GM19372 (cell line): Measurements from ENCODE around the gene PGF.

Experiments used
- ATAC-seq: cut with Tn5 transposase; IDR thresholded peaks from one replicate; pipeline ENCODE4 v1.9.1; 2021; ENCODE audit warnings: mild to moderate bottlenecking, low read depth, moderate library complexity; ENCODE audit not compliant: unreplicated experiment

PGF gene

DNA sequence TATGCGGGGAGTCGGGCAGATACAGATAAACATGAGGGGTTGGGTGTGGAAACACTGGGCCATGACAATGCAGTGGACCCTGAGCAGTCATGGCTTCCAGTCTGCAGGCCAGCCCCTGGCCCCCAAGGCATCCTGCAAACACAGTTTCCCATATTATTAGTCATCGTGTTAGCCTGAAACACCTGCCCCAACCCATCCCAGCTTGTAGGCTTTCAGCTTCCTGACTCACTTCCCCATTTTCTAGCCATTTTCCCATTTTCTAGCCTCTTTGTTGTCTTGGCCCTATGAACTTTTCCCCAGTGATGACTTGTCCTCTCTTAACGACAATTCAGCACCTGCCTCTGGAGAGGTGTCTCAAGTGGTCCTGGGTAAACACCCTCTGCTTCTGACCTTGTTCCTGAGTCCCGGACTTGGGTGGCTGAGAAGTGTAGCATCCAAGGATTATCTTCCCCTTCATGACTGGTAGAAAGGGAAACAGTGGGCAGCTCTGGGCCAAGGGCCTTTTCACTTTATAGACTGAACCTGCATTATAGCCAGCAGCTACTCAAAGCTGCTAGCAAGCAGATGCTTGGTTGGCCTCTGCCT is 4.3 kb upstream of the PGF start:
- ATAC-seq, result no peak

DNA sequence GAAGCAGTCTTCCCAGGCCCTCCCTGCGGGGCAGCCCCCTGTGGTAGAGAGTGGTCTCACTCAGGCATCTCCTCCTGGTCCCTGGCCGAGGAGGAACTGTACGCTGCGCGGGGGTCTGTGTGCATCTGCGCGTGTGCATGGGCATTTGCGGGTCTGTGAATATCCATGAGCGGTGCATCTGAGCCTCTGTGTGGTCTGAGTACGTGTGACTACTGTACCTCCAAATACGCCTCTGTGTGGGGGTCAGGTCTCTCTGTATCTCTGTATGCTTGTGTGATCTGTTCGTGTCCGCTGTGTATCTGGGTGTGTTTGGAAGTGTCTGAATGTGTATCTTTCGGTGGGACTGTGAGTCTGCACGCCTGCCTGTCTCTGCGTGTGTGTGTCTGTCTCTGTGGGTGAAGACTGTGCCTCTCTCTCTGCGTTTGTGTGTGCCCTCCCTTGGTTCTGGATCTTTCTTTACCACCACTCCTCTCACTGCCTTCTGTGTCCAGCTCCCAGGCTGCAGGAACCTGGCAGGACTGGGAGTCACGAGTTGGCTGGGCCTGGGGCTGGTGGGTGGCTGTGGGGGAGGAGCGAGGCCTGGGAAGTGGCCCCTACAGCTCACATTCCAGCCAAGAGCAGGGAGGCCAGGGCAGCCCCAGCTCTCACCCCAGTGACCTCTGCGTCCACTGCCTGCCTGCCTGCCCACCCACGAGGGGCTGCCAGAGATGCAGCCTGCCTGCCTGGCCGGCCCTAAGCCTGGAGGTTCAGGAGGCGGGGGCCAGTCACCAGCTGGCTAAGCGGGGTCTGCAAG is 1.1 kb upstream of the PGF start:
- ATAC-seq, result no peak

DNA sequence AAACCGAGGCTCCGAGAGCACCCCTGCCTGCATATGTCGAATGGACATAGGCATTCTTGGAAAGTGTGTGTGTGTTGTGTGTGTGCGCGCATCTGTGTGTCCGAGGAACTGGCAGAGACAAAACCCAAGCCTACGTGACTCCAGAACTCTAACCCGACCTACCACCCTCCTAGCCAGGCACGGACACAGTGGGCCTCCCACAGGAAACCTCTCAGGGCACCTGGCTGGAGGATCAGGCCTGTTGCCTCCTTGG is 556 bp upstream of the PGF start:
- no peak for ATAC-seq

DNA sequence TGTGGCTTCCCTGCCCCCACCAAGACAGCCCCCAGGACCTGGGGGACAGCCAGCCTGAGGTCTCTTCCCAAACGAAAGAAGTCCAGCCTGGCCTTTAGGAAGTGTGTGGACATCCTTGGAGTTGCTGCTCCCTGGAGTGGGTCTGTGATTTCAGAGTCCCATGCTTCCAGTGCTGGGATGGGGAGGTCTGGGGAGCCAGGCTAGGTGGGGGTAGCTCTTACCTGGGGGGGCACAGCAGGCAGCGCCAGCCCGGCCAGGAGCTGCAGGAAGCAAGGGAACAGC is 509 bp downstream of the PGF start:
- no peak for ATAC-seq

DNA sequence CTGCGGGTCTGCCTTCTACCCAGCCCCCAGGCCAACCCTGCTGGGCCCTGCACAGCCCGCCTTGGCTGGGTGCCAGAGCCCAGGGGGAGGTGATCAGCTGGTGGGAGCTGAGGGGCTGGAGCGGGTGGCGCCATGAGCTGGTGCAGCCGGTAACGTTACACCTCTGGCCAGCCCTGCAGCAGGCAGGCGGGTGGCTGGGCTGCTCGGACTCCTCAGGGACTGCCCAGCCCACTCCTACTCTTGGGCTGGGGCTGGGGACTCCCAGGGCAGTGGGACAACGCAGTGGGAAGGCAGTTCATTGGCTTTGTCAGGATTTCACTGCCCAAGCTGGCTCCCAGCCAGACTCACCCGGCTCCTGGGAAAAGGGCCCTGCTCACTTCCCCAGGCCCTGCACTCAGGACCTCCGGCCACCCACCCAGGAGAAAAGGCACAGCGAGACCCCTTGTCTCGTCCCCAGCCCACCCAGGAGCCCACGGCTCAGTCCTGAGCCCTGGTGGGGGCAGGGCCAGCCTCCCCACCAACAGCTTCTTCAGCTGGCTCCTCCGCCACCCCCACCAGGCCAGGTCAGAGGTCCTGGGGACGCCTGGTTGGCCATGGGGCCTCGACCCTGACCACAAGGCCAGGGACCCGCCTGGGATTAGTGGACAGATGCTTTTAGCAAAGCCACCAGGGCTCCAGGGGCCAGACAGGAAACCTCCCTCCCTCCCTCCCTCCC is 1.0 kb downstream of the PGF start:
- no peak for ATAC-seq

DNA sequence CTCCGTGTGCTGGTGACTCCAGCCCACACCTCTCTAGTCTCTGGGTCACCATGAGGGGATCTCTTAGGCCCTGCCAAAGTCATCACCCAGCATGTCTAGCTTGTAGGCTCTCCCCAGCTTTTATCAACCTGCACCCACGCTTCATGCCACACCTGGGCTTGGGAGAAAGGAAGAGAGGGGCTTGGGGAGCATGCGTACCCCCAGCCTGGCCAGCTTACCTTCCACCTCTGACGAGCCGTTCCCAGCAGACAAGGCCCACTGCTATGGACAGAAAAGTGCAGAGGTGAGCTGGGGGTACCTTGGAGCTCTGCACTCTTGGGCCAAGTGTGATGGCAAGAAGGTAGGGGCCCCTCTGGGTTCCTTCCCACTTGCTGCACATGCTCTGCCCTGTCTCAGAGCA is 1.7 kb downstream of the PGF start:
- ATAC-seq, result no peak

DNA sequence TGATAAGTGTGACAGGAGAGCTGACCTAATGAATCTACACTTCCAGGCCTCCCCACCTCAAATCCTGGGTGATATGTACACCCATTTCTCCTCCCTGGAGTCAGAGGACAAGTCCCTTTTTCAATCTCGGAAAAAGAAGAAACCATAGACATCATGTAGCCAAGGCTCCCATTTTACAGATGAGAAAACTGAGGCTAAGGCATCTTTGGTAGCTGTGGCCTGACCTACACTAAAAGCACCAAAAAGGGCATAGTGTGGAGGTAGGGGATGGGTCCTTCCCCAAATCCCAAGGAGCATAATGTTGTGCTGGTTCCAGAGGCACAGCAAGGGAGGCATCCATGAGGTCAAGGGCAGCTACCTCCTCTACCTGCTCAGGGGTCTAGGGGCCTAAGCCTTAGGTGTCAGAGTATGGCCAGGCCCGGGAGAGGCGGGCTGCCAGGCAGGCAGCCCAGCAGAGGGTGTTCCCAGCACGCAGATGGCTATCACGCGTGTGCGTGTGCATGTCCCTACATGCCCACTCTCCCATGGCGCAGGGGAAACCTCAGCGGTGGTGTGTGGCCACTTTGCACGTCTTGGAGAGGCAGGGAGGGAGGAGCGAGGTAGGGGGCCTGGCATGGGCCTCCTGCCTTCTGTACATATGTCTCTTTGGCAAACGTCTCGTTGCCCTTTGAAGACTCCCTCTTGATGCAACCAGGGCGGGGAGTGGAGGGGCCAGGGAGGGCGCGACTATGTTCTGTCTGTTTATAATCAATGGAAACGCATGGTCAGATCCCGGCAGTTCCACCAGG is 2.5 kb downstream of the PGF start:
- ATAC-seq, result no peak

DNA sequence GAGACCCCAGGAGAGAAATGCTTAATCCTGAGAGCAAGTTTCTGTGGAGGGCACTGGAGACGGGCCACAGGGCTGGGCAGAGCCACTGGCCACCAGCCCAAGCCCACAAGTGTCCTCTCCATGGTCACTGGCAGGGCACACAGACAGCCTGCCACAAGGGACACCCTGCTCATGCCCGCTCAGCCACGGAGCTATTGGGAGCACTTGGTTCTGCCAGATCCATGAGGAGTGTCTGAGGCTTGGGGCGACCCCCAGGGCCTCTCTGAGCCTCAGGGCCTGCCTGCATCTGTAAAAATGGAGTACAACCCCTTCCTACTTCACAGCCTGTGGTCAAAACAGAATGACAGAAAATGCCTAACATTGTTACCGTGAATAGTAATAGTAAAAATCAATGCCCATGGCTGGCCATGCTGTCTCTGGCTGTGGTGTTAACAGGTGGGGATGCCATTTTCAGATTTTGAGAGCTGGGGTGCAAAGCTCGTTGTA is 3.2 kb downstream of the PGF start:
- no peak for ATAC-seq

DNA sequence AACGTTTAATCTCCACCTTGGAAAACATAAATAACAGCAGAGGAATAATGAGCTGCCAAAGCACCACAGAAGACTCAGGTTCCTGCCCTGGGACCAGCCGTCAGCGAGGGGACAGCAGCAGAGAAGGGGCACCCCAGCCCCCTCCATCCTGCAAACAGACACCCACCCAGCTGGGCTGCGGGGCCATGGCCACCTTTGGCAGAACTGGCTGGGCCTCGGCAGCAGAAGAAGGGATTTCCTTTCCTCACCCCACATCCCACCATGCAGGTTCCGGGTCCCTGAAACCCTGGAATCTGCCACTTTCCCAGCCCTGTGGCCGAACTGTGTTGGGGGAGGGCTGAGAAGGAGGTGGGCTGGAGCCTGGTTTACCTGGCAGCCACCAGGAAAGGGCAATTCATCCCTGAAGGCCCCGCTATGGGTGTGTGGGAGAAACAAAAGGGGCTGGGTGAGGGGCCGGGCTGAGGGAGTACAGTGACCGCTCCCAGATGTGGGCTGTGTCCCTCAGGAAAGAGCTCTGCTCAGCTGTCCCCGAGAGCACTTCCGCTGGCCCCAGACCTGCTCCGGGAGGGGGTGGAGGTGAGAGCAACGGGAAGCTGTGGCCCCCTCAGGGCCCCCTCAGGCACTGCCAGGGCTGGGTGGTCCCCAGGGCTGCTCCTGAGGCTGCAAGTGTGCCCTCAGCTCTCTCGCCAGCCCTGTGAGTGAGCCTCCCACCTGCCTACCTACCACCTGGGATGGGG is 3.8 kb downstream of the PGF start:
- ATAC-seq, result no peak

DNA sequence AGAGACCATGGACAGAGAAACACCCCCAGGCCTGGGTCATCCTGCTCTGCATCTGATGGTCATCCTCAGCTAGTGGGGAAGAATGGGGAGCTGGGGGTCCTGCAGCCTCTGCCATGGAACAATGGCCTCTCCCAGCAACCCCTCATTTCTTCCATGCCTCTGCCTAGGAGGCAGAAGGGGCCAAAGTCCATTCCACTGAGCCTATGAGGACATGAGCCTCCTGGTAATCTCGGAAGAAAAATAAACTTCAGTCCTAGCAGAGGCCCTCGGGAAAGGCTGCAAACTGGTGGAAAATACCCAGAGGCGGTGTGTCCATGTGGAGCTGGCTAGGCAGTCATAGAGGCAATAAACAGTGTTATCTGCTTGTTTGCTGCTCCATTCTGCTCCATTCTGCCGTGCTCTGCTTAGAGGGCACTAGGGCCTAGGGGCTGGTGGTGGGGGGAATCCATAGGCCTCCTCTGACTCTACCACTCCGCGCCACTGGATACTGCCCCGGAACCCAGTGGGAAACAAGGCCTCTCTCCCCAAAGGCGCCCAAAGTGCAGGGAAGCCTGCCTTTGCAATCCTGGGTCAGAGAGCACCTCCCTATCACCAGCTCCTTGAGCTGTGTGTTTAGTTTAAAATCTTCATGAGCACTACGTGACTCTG is 4.5 kb downstream of the PGF start:
- no peak for ATAC-seq

DNA sequence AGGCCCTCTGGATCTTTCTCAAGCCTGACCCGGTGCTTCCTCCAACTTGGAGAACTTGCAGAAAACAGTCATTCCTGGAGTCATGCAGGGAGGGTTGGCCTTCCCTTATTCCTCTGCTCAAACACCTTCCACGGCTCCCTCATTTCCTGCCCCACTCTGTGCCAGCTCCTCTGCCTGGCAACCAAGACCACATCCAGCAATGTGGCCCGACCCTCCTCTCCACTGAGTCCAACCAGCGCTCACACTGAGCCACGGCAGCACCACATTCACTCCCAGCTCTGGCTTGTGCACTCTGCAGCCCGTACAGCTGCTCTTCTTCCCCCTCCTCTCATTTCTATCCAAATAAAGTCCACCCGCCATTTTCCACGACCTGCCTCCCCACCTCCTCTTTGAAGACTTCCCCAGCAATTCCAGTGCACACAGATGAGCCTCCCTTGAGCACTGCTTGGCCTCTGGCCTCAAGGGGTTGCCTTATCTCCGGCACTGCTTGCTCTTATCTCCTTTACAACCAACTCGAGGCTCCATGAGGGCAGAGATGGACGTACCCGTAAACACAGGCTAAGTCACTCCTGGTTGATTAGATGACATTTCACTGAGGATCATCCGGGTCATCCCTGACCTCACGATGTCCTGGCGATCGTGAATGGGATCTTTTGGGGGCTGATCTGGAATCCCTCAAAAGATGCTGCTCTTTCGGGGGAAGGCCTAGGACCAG is 5.4 kb downstream of the PGF start:
- no peak for ATAC-seq

DNA sequence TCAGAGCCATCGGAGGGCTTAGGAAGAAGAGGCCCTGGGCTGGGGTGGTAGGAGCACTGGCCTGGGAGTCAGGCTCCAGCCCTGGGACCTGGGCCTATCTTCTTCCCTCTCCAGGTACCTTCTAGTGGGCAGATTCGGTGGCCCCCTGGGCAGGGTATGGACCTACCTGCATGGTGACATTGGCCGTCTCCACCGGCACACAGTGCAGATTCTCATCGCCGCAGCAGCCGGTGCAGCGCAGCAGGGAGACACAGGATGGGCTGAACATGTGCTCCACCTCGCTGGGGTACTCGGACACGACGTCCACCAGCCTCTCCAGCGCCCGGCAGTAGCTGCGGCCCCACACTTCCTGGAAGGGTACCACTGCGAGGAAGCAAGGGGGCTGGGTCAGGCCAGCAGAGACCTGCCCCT is 6.2 kb downstream of the PGF start:
- ATAC-seq, result no peak

DNA sequence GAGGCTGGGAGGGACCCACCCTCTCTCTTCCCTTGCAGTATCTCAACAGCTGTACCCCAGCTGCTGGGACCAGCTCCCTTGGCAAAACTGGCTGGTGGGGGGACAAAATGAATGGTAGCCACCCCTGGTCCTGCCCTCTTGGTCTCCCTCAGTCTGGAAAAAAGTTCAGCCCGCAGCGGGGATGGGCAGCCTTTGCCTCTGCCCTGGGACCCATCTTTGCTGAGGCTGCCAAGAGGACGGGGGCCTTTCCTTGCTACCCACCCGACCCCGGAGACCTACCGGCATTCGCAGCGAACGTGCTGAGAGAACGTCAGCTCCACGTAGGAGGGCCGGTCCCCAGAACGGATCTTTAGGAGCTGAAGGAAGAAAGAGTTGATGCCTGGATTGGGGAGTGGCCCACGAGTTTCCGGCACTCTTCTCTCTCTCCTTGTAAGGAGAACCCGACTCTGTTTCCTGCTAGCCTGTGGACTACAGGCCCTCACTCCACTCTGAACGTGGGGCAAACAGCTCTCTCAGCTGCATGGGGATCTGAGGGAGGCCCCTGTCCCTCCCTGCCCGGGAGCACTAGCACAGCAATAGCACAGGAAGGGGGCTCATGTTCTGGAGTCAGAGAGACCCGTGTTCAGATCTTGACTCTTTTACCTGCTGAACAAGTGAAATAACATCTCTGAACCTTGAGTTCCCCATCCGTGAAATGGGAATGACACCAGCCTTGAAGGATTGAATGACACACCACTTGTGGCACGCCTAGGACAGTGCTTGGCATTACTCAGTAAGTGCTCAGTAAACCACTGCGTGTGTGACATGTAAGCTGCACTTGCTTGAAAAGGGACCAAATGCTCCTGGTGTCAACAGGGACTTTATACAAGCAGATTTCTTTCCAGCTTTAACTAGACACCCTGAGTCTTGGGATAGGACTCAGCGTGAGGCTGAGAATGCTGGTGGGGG is 6.9 kb downstream of the PGF start:
- no peak for ATAC-seq

DNA sequence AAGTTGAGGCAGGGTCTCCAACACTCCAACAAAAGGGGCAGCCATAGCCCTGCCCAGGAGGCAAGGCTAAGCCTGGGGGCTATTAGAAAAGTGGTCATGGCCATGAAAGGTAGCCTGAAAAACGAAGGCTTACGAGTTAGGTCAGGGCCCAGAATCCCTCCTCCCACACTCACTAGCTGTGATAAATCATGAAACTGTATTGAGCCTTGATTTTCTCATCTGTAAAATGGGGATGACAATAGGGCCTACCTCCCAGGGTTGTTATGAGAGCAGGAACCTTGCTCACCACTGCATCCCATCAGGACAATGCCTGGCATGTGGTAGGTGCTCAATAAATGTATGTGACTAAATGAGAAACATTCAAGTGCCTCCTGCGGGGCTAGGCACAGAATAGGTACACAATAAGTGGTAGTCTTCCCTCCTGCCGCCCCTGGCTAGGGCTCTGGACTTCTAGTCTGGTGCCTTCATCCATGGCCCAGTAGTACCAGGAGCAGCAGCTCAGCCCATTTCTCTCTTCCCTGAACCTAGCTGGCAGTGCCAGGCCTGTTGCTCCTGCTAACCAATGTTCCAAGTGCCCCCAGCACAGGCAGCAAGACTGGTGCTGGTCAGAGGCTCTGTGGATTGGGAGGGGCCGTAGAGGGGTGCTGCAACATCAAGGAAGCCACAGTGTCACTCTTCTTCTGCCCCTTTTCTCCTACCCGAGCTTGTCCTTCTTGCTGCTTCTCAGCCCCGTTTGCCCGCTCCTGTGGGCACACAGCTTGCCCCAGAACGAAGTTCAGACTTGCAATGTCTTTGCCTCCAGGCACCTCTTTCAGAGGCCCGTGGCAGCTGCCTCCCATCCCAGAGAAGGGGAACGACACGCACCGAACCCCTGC is 7.8 kb downstream of the PGF start:
- no peak for ATAC-seq

DNA sequence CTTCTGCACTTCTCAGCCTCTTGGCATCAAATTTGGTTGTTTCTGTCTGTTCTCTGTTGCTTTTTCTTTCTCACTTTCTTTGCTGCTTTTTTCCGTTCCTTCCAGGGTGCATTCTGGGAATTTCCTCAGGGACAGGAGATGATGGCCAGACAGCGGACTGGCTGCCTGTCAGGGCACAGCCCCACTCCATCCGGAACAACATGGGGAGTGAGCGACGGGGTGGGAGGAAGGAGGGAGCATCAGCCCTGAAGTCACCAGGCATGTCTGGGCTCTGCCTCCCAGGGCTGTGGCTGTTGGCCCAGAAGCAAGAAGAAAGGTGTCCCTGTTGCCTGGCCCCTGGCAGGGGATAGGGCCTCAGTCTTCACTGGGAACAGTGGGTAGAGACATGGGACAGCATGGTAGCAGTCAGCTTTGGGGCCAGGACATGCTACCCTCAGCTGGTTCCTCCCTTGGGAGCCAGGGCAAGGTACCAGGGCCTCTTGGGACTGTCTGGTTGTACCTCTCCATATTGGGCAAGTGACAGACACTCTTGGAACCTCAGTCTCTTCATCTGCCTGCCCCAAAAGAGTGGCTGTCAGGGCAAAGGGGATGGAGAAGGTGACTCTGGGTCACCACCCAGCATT is 8.6 kb downstream of the PGF start:
- no peak for ATAC-seq

DNA sequence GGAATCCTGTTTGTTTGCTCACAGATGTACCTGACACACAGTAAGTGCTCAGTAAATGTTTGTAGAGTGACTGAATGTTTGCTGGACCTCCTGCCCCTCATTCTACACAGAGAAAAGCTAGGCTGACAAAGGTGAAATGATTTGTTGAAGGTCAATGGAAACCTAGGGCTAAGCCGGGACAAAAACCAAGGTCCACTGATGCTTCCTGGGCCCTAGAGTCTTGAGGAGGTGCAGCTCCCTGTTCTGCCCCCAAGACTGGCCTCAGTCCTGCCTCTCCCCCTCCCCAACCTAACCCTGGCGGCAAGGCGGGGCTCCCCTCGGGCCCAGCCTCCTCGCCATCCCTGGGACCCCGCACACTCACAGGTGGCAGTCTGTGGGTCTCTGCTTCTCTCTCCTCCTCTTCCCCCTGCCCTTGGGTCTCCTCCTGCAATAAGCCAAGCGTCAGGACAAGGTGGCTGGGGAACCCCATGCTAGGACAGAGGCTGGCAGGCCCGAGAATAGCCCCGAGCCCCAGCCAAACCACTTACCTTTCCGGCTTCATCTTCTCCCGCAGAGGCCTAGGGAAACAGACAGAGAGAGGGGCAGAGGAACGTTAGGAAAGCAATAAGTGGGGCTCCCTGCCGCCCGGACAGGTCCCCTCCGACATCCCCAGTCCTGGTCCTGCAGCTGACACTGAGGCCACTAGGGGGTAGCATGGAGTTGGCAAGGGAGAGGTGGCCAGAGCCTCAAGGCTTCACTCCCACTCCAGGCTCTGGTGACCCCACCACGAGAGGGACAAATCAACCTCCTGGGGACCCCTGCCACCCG is 9.3 kb downstream of the PGF start:
- peak; percentile 59 for ATAC-seq
